H9 (cell line): Measurements from ENCODE around the gene GRID1. TPM values are rescaled to one million over a fixed set of nuclear protein-coding genes. Genes with fewer than 3 reads are reported as not detected.

Experiments used
- DNase-seq: peaks from one replicate; pipeline ENCODE4 v3.0.0-alpha.2; 2017
- H2AFZ ChIP-seq: one replicate; pipeline ENCODE4 v1.6.1; 2013; ENCODE audit warnings: mild to moderate bottlenecking, low read length, control low read depth, moderate library complexity
- H2AK5ac ChIP-seq: 2 replicates; pipeline ENCODE4 v1.6.1; 2013; ENCODE audit warnings: low read length, control low read depth, mixed read lengths; ENCODE audit not compliant: insufficient read length
- H2BK120ac ChIP-seq: one replicate; pipeline ENCODE4 v1.6.1; 2013; ENCODE audit warnings: low read depth, mild to moderate bottlenecking, low read length, control low read depth, inconsistent platforms; ENCODE audit not compliant: poor library complexity, severe bottlenecking
- H2BK12ac ChIP-seq: 2 replicates; pipeline ENCODE4 v1.6.1; 2013; ENCODE audit warnings: low read length, control low read depth, mixed read lengths, low read depth; ENCODE audit not compliant: insufficient read length
- H2BK15ac ChIP-seq: 2 replicates; pipeline ENCODE4 v1.6.1; 2013; ENCODE audit warnings: low read depth, low read length, control low read depth
- H2BK20ac ChIP-seq: one replicate; pipeline ENCODE4 v1.6.1; 2013; ENCODE audit warnings: low read depth, mild to moderate bottlenecking, low read length, control low read depth, inconsistent platforms; ENCODE audit not compliant: poor library complexity, severe bottlenecking
- H2BK5ac ChIP-seq: 2 replicates; pipeline ENCODE4 v1.6.1; 2013; ENCODE audit warnings: low read length, control low read depth, mixed read lengths; ENCODE audit not compliant: insufficient read length
- H3K14ac ChIP-seq: 2 replicates; pipeline ENCODE4 v1.6.1; 2013; ENCODE audit warnings: low read length, control low read depth; ENCODE audit not compliant: insufficient read depth
- H3K18ac ChIP-seq: 2 replicates; pipeline ENCODE4 v1.6.1; 2013; ENCODE audit warnings: low read depth, mild to moderate bottlenecking, mixed read lengths, low read length, control low read depth; ENCODE audit not compliant: insufficient read length
- H3K23ac ChIP-seq: 2 replicates; pipeline ENCODE4 v1.6.1; 2013; ENCODE audit warnings: low read length, control low read depth, mixed read lengths, low read depth; ENCODE audit not compliant: insufficient read length
- H3K23me2 ChIP-seq: 2 replicates; pipeline ENCODE4 v1.6.1; 2013; ENCODE audit warnings: low read depth, mild to moderate bottlenecking, mixed read lengths, low read length, control low read depth; ENCODE audit not compliant: insufficient read length, poor library complexity, severe bottlenecking
- H3K27ac ChIP-seq: 2 replicates; pipeline ENCODE4 v1.5.1; 2013; ENCODE audit warnings: low read length, control low read depth, mixed read lengths, low read depth; ENCODE audit not compliant: insufficient read length
- H3K27me3 ChIP-seq: 2 replicates; pipeline ENCODE4 v1.6.1; 2013; ENCODE audit warnings: low read length, control low read depth, inconsistent platforms; ENCODE audit not compliant: insufficient read depth
- H3K4ac ChIP-seq: 2 replicates; pipeline ENCODE4 v1.6.1; 2013; ENCODE audit warnings: low read depth, mild to moderate bottlenecking, control low read depth, inconsistent platforms, low read length, moderate library complexity
- H3K4me1 ChIP-seq: 2 replicates; pipeline ENCODE4 v1.6.1; 2013; ENCODE audit warnings: low read length, control low read depth, inconsistent platforms; ENCODE audit not compliant: insufficient read depth
- H3K4me2 ChIP-seq: 2 replicates; pipeline ENCODE4 v1.6.1; 2013; ENCODE audit warnings: low read length, control low read depth, mixed read lengths; ENCODE audit not compliant: insufficient read length, insufficient read depth
- H3K56ac ChIP-seq: 2 replicates; pipeline ENCODE4 v1.6.1; 2013; ENCODE audit warnings: low read depth, mild to moderate bottlenecking, mixed read lengths, low read length, control low read depth; ENCODE audit not compliant: insufficient read length
- H3K79me1 ChIP-seq: 2 replicates; pipeline ENCODE4 v1.6.1; 2013; ENCODE audit warnings: low read depth, mild to moderate bottlenecking, moderate library complexity, low read length, control low read depth, inconsistent platforms; ENCODE audit not compliant: insufficient read depth, poor library complexity, severe bottlenecking
- H3K79me2 ChIP-seq: 2 replicates; pipeline ENCODE4 v1.6.1; 2013; ENCODE audit warnings: low read length, control low read depth, inconsistent platforms; ENCODE audit not compliant: insufficient read depth
- H3K9ac ChIP-seq: 2 replicates; pipeline ENCODE4 v1.6.1; 2013; ENCODE audit warnings: low read length, control low read depth, mixed read lengths; ENCODE audit not compliant: insufficient read length; ENCODE audit errors: extremely low read depth
- H3K9me3 ChIP-seq: one replicate; pipeline ENCODE4 v1.6.1; 2013; ENCODE audit warnings: low read depth, low read length, inconsistent platforms; ENCODE audit not compliant: control insufficient read depth
- H3T11ph ChIP-seq: one replicate; pipeline ENCODE4 v1.6.1; 2013; ENCODE audit warnings: mild to moderate bottlenecking, low read length, control low read depth, inconsistent platforms
- H4K20me1 ChIP-seq: one replicate; pipeline ENCODE4 v1.6.1; 2013; ENCODE audit not compliant: control insufficient read depth, insufficient read length, insufficient read depth
- H4K5ac ChIP-seq: 2 replicates; pipeline ENCODE4 v1.6.1; 2013; ENCODE audit warnings: low read depth, mild to moderate bottlenecking, mixed read lengths, low read length, control low read depth; ENCODE audit not compliant: insufficient read length
- H4K8ac ChIP-seq: replicated peaks from 2 replicates; pipeline ENCODE4 v1.6.1; 2013; ENCODE audit warnings: low read length, control low read depth, mixed read lengths, low read depth; ENCODE audit not compliant: insufficient read length
- H4K91ac ChIP-seq: 2 replicates; pipeline ENCODE4 v1.6.1; 2013; ENCODE audit warnings: low read depth, mild to moderate bottlenecking, moderate library complexity, mixed read lengths, low read length, control low read depth; ENCODE audit not compliant: insufficient read length
- H3K27ac Mint-ChIP-seq, 3 experiments: 2 replicates in 2 of 3; 3 replicates in 1 of 3; pipeline ENCODE4 v1.8.0; 2020 to 2021; ENCODE audit warnings: mixed read lengths in 3 of 3, mild to moderate bottlenecking in 1 of 3, moderate library complexity in 1 of 3
- H3K27me3 Mint-ChIP-seq: 2 replicates; pipeline ENCODE4 v1.8.0; 2021; ENCODE audit warnings: low read depth, mild to moderate bottlenecking, moderate library complexity, mixed read lengths
- H3K36me3 Mint-ChIP-seq, 3 experiments: 2 replicates in 2 of 3; 3 replicates in 1 of 3; pipeline ENCODE4 v1.8.0; 2020 to 2021; ENCODE audit warnings: low read depth in 3 of 3, mixed read lengths in 3 of 3; ENCODE audit not compliant: insufficient read depth in 1 of 3
- H3K4me1 Mint-ChIP-seq, 2 experiments: 2 replicates each; pipeline ENCODE4 v1.8.0; 2020; ENCODE audit warnings: mixed read lengths in 2 of 2
- H3K4me3 Mint-ChIP-seq, 2 experiments: 2 replicates in 1 of 2; 3 replicates in 1 of 2; pipeline ENCODE4 v1.8.0; 2020 to 2021; ENCODE audit warnings: mild to moderate bottlenecking in 2 of 2, mixed read lengths in 2 of 2, moderate library complexity in 1 of 2
- H3K9me3 Mint-ChIP-seq, 2 experiments: 2 replicates in 1 of 2; 3 replicates in 1 of 2; pipeline ENCODE4 v1.8.0; 2020; ENCODE audit warnings: mild to moderate bottlenecking in 2 of 2, mixed read lengths in 2 of 2, moderate library complexity in 1 of 2
- WGBS: extraction: QIAGEN DNeasy Blood & Tissue Kit; methylation state at CpG from one replicate; pipeline ENCODE4 v1.1.7; 2013; ENCODE audit warnings: missing lambda C conversion rate, low lambda C conversion rate, mixed read lengths; ENCODE audit not compliant: insufficient read length; ENCODE audit errors: extremely low coverage; 5-methylcytosine and 5-hydroxymethylcytosine counted together
- total RNA-seq: library from RNA; stranded (reverse); gene quantifications from 2 replicates; pipeline ENCODE4 v1.2.1, GENCODE V29; 2021
- TF ChIP-seq, protein P1 (sequence below): fragments of 200-600 bp; sonication (generic); conservative IDR thresholded peaks from 3 replicates; pipeline ENCODE4 v1.8.0; 2021; ENCODE audit warnings: antibody characterized with exemption, mild to moderate bottlenecking

Gene GRID1
- total RNA-seq, 1 experiment from 2014 or later, result 0.35 TPM

DNA sequence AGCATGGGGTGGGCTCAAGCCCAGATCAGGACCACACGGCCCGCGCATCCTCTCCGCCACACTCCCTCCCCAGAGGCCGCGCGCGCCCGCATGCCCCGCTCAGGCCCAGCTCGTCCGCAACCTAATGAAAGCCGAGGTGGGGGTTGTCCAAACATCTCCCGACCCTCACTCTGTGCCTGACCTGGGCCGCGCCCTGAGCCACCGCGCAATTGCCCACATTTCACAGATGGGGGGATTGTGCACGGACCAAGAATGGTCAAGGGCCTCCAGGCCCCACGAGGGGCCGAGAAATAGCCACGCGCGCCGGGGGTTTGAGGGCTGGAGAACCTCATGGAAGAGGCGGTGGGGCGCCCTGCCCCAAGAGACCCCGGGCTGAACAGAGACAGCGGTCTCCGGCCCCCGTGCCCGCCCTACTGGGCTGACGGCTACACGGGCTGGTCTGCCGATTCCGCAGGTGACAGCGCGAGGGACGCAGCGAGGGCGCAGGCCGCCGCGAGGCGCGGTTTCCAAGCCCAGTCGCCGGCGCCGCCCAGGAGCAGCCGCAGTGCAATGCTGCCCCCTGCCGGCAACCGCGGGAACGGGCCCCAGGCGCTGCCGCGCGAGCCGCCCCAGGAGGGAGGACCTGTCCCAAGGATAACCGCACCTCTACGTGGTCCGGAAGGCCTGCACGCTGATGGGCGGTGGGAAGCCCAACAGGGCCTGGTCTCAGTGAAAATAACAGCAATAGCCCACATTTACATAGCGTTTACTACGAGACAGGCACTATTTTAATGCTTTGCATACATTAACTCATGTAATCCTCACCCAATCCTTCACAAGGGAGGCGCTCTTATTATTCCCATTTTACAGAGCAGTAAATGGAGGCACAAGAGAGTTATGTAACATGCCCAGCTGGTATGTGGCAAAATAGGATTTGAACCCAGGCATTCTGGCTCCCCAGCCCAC is 10.5 kb upstream of the GRID1 start:
- Histone ChIP-seq H3K14ac (no peak overlapping the region), H2BK15ac (no peak overlapping the region), H4K8ac (no peak overlapping the region), H3K4me1 (no peaks in the 10 kb centered on the region), H3K18ac (no peak overlapping the region), H2AFZ (no peak overlapping the region), H2AK5ac (no peak overlapping the region), H3K27ac (no peak overlapping the region), H3K9me3 (no peaks in the 10 kb centered on the region), H4K20me1 (no peaks in the 10 kb centered on the region), H3T11ph (no peak overlapping the region), H3K27me3 (peaks cover 5% of the 10 kb centered on the region; the same call in 1 of the 2 replicates), H3K79me2 (no peaks in the 10 kb centered on the region), H3K4me2 (no peak overlapping the region), H4K5ac (no peak overlapping the region), H3K56ac (no peak overlapping the region), H3K9ac (no peak overlapping the region), H3K23ac (no peak overlapping the region), H3K79me1 (no peaks in the 10 kb centered on the region), H2BK5ac (no peak overlapping the region), H2BK120ac (no peak overlapping the region), H2BK20ac (no peak overlapping the region), H3K23me2 (no peaks in the 10 kb centered on the region), H3K4ac (no peak overlapping the region), H2BK12ac (no peak overlapping the region), H4K91ac (no peak overlapping the region)
- Mint-ChIP-seq H3K4me1 (no peaks in the 10 kb centered on the region), H3K9me3 (no peaks in the 10 kb centered on the region), H3K36me3 (no peaks in the 10 kb centered on the region), H3K27ac (no peak overlapping the region), H3K4me3 (no peak overlapping the region), H3K27me3 (peaks cover 71% of the 10 kb centered on the region)
- WGBS, result no CpG with 5 or more reads among the region's 68 CpGs
- TF ChIP-seq, protein P1, sequence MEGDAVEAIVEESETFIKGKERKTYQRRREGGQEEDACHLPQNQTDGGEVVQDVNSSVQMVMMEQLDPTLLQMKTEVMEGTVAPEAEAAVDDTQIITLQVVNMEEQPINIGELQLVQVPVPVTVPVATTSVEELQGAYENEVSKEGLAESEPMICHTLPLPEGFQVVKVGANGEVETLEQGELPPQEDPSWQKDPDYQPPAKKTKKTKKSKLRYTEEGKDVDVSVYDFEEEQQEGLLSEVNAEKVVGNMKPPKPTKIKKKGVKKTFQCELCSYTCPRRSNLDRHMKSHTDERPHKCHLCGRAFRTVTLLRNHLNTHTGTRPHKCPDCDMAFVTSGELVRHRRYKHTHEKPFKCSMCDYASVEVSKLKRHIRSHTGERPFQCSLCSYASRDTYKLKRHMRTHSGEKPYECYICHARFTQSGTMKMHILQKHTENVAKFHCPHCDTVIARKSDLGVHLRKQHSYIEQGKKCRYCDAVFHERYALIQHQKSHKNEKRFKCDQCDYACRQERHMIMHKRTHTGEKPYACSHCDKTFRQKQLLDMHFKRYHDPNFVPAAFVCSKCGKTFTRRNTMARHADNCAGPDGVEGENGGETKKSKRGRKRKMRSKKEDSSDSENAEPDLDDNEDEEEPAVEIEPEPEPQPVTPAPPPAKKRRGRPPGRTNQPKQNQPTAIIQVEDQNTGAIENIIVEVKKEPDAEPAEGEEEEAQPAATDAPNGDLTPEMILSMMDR, result peak; percentile 100
- DNase-seq, result peak; percentile 93
